DMS 273 (cell line): ENCODE results near the gene NOS1AP.
"Not testable (repeated sequence)": the region's sequence is repeated elsewhere in the genome, so short reads cannot be mapped to it uniquely, and the experiment has no call there.

ENCODE experiments used
- DNase-seq: peaks from one replicate; lab custom pipeline; 2025; ENCODE audit not compliant: unreplicated experiment; lab: John Stamatoyannopoulos, UW

The NOS1AP gene

GRCh38 chr1:162191396-162192305 lies 122.2 kb downstream of the NOS1AP start:
- no peak for DNase-seq

GRCh38 chr1:162192306-162192678 lies 122.8 kb downstream of the NOS1AP start:
- no peak for DNase-seq

GRCh38 chr1:162192763-162193162 lies 123.3 kb downstream of the NOS1AP start:
- no peak for DNase-seq

GRCh38 chr1:162193221-162193620 lies 123.7 kb downstream of the NOS1AP start:
- peak; percentile 29 for DNase-seq

GRCh38 chr1:162193815-162194214 lies 124.3 kb downstream of the NOS1AP start:
- DNase-seq: peak; percentile 74

- DNase-seq: no peak
Observed at GRCh38 chr1:162195567-162195966, 126.1 kb downstream of the NOS1AP start.

- no peak for DNase-seq
Observed at GRCh38 chr1:162196387-162196786, 126.9 kb downstream of the NOS1AP start.

GRCh38 chr1:162197041-162197531 lies 127.6 kb downstream of the NOS1AP start:
- DNase-seq: no peak

GRCh38 chr1:162197615-162198421 lies 128.3 kb downstream of the NOS1AP start:
- no peak for DNase-seq

GRCh38 chr1:162200096-162200847 lies 130.8 kb downstream of the NOS1AP start:
- DNase-seq: no peak

- not testable (repeated sequence) for DNase-seq
Observed at GRCh38 chr1:162201062-162201461, 131.6 kb downstream of the NOS1AP start.

GRCh38 chr1:162204129-162204822 lies 134.8 kb downstream of the NOS1AP start:
- DNase-seq: no peak

GRCh38 chr1:162204823-162205155 lies 135.3 kb downstream of the NOS1AP start:
- no peak for DNase-seq

- DNase-seq: no peak
Observed at GRCh38 chr1:162206300-162206699, 136.8 kb downstream of the NOS1AP start.

- peak; percentile 52 for DNase-seq
Observed at GRCh38 chr1:162206749-162207635, 137.5 kb downstream of the NOS1AP start.

GRCh38 chr1:162207862-162208261 lies 138.4 kb downstream of the NOS1AP start:
- no peak for DNase-seq

GRCh38 chr1:162210196-162210595 lies 140.7 kb downstream of the NOS1AP start:
- no peak for DNase-seq

GRCh38 chr1:162212713-162213112 lies 143.2 kb downstream of the NOS1AP start:
- no peak for DNase-seq

GRCh38 chr1:162213281-162213912 lies 143.9 kb downstream of the NOS1AP start:
- peak; percentile 44 for DNase-seq
